ENCODE data around the gene VAMP2. TPM values are rescaled to one million over a fixed set of nuclear protein-coding genes. Genes with fewer than 3 reads are reported as not detected.

Gene VAMP2
- total RNA-seq, 4 donors from 2014 or later: 10.9 to 37.0 (median 25.7) TPM

GRCh38 chr17:8143581-8144400, 19.0 kb downstream of the VAMP2 start:
- H3K4me1 ChIP-seq: peaks cover 50 to 69% of the 10 kb centered on the region in 2 donors
- peak in 1 of 2 donors; percentile 15 for TF ChIP-seq POLR2A (IDR thresholded peaks at IDR 0.05)
- TF ChIP-seq CTCF (IDR thresholded peaks at IDR 0.05 in 4 of 5, conservative IDR thresholded peaks at IDR 0.05 in 1 of 5): no peak
- H3K4me3 ChIP-seq: no peak overlapping the region
- H3K27me3 ChIP-seq: no peaks in the 10 kb centered on the region
- intact Hi-C loops (cut with DNase I; ENCODE audit: low total_unique reads): no loop called here
- in situ Hi-C loops (cut with MboI; ENCODE audit: low sequenced_read_pairs in 4 of 4): no loop called here
- H3K36me3 ChIP-seq: peaks cover 25 to 94% of the 10 kb centered on the region in 2 donors
- H3K27ac ChIP-seq: peak overlapping the region; percentile 98 to 100 (median 100)
- DNase-seq (no peak), ATAC-seq (no peak)
- no peaks in the 10 kb centered on the region for H3K9me3 ChIP-seq

DNA sequence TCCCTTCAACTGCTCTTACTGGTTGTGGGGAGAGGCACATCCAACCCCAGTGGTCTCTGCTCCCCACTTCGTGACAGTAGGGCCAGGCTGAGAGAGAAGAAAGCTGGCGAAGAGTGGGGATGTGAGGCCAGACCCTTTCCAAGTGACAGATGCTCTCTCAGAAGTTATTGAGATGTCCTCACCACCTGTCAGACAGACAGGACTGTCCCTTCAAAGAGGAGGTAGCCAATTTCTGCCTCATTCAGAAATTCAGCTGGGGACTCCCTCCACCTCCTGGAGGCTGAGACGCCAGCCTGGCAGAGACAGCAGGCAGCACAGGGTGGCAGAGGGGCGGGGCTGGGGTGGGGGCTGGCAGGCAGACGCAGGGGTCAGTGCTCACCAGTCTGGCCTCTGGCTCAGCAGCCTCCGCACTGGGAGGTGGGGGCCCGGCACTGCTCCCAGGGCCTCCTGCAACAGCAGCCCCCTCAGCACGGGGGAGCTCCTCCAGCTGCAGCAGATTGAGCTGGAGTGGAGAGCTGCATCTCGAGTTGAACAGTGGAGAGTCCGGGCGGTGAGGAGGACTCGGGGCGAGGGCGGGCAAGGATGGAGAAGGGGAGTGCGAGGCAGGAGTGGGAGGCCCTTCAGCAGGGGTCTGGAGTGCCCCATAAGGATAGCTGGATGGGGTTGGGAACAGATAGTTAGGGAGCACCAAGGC, 19.7 kb downstream of the VAMP2 start:
- peak overlapping the region; percentile 98 to 100 (median 100) for H3K27ac ChIP-seq
- no peak for TF ChIP-seq POLR2A (IDR thresholded peaks at IDR 0.05)
- no peak for TF ChIP-seq CTCF (IDR thresholded peaks at IDR 0.05 in 4 of 5, conservative IDR thresholded peaks at IDR 0.05 in 1 of 5)
- H3K36me3 ChIP-seq: peaks cover 24 to 86% of the 10 kb centered on the region in 2 donors
- no peak overlapping the region for H3K4me3 ChIP-seq
- no peak for ATAC-seq
- peaks cover 45 to 66% of the 10 kb centered on the region in 2 donors for H3K4me1 ChIP-seq
- H3K27me3 ChIP-seq: no peaks in the 10 kb centered on the region
- in situ Hi-C loops (cut with MboI; ENCODE audit: low sequenced_read_pairs in 4 of 4) (no loop called here), intact Hi-C loops (cut with DNase I; ENCODE audit: low total_unique reads) (no loop called here)
- no peak for DNase-seq
- no peaks in the 10 kb centered on the region for H3K9me3 ChIP-seq

DNA sequence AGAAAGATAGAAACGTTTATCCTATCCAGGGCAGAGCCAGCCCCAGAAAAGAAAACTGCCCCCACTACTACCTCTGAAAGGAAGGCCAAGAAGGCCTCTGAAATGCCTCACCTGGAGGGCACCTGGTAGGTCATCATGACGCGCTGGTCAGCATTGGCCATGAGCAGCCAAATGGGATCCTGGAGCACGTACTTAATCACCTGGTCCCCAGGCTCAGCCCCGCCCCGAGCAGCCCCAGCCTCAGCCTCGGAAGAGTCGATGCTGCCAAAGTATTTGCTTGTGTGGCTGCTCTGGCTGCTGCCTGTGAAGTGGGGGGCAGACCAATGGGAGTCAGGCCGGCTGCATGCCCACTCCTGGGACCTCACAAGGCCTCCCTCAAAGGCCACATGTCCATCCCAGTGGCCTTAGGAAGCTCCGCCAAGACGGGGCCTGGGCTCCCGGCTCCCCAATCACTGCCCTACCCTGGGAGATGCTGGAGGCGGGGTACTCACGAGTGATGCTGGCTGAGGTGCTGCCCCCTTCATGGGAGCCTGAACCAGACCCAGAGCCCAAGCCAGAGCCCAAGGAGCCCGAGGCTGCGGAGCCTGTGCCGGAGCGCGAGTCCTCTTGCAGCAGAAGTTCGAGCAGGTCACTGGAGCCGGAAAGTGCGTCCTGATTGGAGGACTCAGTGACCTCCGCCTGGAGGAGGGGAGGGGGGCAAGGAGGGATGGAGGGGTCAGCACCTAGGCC, 20.4 kb downstream of the VAMP2 start:
- H3K4me1 ChIP-seq: peaks cover 40 to 66% of the 10 kb centered on the region in 2 donors

More for the DNA sequence above, 20.4 kb downstream of the VAMP2 start:
- H3K27me3 ChIP-seq: no peaks in the 10 kb centered on the region
- no peak overlapping the region for H3K4me3 ChIP-seq
- TF ChIP-seq POLR2A (IDR thresholded peaks at IDR 0.05) (peak in 1 of 2 donors; percentile 11), CTCF (IDR thresholded peaks at IDR 0.05 in 4 of 5, conservative IDR thresholded peaks at IDR 0.05 in 1 of 5) (no peak)
- ATAC-seq (no peak), DNase-seq (no peak)
- peak overlapping the region; percentile 98 to 100 (median 100) for H3K27ac ChIP-seq
- peaks cover 20 to 79% of the 10 kb centered on the region in 2 donors for H3K36me3 ChIP-seq
- no peaks in the 10 kb centered on the region for H3K9me3 ChIP-seq
- in situ Hi-C loops (cut with MboI; ENCODE audit: low sequenced_read_pairs in 4 of 4): no loop called here
- intact Hi-C loops (cut with DNase I; ENCODE audit: low total_unique reads): no loop called here
